ENCODE data around the gene FOXN1. TPM values are rescaled to one million over a fixed set of nuclear protein-coding genes. Genes with fewer than 3 reads are reported as not detected.
"Not testable (repeated sequence)": the region's sequence is repeated elsewhere in the genome, so short reads cannot be mapped to it uniquely, and the experiment has no call there.

Gene FOXN1, protein sequence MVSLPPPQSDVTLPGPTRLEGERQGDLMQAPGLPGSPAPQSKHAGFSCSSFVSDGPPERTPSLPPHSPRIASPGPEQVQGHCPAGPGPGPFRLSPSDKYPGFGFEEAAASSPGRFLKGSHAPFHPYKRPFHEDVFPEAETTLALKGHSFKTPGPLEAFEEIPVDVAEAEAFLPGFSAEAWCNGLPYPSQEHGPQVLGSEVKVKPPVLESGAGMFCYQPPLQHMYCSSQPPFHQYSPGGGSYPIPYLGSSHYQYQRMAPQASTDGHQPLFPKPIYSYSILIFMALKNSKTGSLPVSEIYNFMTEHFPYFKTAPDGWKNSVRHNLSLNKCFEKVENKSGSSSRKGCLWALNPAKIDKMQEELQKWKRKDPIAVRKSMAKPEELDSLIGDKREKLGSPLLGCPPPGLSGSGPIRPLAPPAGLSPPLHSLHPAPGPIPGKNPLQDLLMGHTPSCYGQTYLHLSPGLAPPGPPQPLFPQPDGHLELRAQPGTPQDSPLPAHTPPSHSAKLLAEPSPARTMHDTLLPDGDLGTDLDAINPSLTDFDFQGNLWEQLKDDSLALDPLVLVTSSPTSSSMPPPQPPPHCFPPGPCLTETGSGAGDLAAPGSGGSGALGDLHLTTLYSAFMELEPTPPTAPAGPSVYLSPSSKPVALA
- under 1 TPM in 2 of 6 donors, not detected in 4; 0.09 to 0.19 TPM for total RNA-seq
- under 1 TPM in 1 of 2 donors, not detected in 1; 0.02 TPM for polyA plus RNA-seq

DNA sequence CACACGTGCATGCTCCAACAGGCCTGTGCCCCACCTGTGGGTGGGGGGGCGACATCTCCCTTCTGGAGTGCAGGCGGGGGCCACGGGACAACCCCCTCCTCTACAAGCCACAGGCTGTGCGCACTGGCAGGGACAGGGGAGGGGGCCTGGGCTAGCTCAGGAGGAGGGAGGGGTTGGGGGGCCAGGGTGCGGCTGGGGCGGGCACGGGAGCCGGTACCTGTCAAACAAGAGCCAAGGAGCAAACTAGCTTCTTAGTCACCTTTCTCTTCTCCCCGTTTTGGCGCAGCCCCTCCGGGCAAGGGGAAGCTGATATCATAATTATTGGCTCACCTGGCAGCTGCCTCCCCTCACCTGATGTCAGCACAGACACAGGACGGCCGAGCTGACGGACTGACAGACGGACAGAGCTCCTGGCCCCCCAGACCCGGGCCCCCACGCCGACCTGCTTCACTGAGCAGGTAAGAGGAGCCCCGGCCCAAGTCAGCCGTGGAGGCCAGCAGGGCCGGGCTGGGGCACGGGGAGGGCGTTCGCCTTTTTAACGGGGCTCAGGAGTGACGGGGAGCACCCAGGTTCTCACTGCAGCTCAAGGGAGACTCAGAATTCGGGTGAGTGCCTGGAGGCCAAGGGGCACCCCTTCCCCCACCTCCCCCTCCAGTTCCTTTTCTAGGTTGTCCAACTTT, at the start of gene FOXN1:
TSS of gene FOXN1 (plus strand) at position 363 of the 680 bp plus-strand sequence. CDS start 17,622 bp downstream, outside the sequence.
- no peak within 1 kb of the TSS for H3K27ac ChIP-seq
- H3K4me1 ChIP-seq = no peaks in the 10 kb centered on the region
- ATAC-seq (no peak), FAIRE-seq (no peak), DNase-seq (no peak)
- TF ChIP-seq, protein P1, sequence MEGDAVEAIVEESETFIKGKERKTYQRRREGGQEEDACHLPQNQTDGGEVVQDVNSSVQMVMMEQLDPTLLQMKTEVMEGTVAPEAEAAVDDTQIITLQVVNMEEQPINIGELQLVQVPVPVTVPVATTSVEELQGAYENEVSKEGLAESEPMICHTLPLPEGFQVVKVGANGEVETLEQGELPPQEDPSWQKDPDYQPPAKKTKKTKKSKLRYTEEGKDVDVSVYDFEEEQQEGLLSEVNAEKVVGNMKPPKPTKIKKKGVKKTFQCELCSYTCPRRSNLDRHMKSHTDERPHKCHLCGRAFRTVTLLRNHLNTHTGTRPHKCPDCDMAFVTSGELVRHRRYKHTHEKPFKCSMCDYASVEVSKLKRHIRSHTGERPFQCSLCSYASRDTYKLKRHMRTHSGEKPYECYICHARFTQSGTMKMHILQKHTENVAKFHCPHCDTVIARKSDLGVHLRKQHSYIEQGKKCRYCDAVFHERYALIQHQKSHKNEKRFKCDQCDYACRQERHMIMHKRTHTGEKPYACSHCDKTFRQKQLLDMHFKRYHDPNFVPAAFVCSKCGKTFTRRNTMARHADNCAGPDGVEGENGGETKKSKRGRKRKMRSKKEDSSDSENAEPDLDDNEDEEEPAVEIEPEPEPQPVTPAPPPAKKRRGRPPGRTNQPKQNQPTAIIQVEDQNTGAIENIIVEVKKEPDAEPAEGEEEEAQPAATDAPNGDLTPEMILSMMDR (IDR thresholded peaks at IDR 0.05) = no peak
- no peaks in the 10 kb centered on the region for H3K9me3 ChIP-seq
- 79 to 86% methylated on average over 28 of the region's 28 CpGs for WGBS, 2 donors
- no peak within 1 kb of the TSS for H3K4me3 ChIP-seq
- no peaks in the 10 kb centered on the region for H3K27me3 ChIP-seq
- intact Hi-C loops (cut with DNase I) = no loop called here
- H3K36me3 ChIP-seq = no peaks in the 10 kb centered on the region

DNA sequence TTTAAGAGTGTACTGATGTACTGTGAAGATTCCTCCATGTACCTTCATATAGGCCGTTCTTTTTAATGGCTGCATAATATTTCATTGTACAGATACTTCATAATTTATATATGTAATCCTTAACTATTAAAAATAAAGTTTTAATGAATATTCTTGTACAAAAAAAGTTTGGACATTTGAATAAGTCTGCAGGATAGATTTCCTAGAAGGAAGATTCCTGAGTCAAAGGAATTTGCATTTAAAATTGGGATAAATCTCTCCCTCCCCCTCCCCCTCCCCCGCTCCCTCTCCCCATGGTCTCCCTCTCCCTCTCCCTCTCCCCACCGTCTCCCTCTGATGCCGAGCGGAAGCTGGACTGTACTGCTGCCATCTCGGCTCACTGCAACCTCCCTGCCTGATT, 48.3 kb upstream of the FOXN1 start:
- H3K4me3 ChIP-seq = no peak overlapping the region
- intact Hi-C loops (cut with DNase I) = no loop called here
- FAIRE-seq = no peak

DNA sequence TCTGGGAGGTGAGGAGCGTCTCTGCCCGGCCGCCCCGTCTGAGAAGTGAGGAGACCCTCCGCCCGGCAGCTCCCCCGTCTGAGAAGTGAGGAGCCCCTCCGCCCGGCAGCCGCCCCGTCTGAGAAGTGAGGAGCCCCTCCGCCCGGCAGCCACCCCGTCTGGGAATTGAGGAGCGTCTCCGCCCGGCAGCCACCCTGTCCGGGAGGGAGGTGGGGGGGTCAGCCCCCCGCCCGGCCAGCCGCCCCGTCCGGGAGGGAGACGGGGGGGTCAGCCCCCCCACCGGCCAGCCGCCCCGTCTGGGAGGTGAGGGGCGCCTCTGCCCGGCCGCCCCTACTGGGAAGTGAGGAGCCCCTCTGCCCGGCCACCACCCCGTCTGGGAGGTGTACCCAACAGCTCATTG, 47.3 kb upstream of the FOXN1 start:
- intact Hi-C loops (cut with DNase I); H3K27ac ChIP-seq; ATAC-seq; H3K4me1 ChIP-seq; H3K27me3 ChIP-seq; H3K4me3 ChIP-seq; DNase-seq; H3K9me3 ChIP-seq; H3K36me3 ChIP-seq; FAIRE-seq: not testable (repeated sequence)
- WGBS, 2 donors = 93 to 97% methylated on average over 24 to 32 of the region's 32 CpGs

More for the DNA sequence above, 48.3 kb upstream of the FOXN1 start:
- no peak for ATAC-seq
- Histone ChIP-seq H3K27me3 (no peaks in the 10 kb centered on the region), H3K4me1 (no peaks in the 10 kb centered on the region), H3K36me3 (no peaks in the 10 kb centered on the region), H3K9me3 (no peaks in the 10 kb centered on the region), H3K27ac (no peak overlapping the region)
- DNase-seq = no peak
- TF ChIP-seq, protein P1 (IDR thresholded peaks at IDR 0.05) = no peak
- WGBS, 2 donors = 87 to 88% methylated on average over 4 to 6 of the region's 6 CpGs

DNA sequence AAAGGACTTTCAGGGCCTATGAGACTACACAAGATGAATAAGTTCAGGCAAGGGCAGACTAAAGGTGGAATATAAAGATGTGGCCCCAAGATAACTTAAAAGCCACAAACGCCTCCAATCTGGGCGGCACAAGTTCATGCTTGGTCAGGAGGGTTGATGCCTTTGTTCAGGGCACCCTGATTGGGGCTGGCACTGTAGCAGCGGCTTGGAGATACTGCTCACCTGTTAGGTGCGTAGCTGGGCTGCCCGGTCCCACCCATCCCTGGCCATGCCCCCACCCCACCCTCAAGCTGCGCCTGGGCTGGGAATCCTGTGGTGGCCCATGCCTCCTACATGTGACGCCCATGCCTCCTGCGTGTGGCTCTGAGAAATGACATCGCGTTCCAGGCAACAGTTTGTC, 45.2 kb upstream of the FOXN1 start:
- 91 to 93% methylated on average over 10 of the region's 10 CpGs for WGBS, 2 donors
- ATAC-seq = no peak
- Histone ChIP-seq H3K36me3 (no peaks in the 10 kb centered on the region), H3K27me3 (no peaks in the 10 kb centered on the region), H3K27ac (no peak overlapping the region), H3K4me1 (no peaks in the 10 kb centered on the region), H3K9me3 (no peaks in the 10 kb centered on the region), H3K4me3 (no peak overlapping the region)
- TF ChIP-seq, protein P1 (IDR thresholded peaks at IDR 0.05) = no peak
- intact Hi-C loops (cut with DNase I) = no loop called here
- no peak for FAIRE-seq
- no peak for DNase-seq

DNA sequence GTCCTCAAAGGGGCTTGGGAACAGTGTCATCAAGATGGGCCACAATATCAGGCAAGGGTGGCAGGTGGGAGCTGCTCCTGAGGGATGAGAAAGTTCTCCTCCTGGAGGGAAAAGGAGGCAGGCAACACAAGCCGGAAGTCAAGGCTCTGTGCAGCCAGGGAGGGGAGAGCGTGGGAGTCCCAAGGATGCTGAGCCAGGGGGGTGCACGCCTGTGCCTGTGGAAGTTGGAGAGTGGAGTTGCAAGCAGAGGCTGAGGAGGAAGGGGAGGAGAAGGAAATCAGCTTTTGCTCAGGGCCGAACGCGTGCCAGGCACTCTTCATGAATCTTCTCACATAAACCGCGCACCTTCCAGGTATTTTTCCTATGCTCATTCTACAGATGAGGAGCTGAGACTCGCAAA, 40.1 kb upstream of the FOXN1 start:
- Histone ChIP-seq H3K36me3 (no peaks in the 10 kb centered on the region), H3K27ac (no peak overlapping the region)
- WGBS, 2 donors = 56 to 57% methylated on average over 9 of the region's 9 CpGs

More for the DNA sequence above, 40.1 kb upstream of the FOXN1 start:
- Histone ChIP-seq H3K4me3 (no peak overlapping the region), H3K9me3 (no peaks in the 10 kb centered on the region), H3K27me3 (no peaks in the 10 kb centered on the region), H3K4me1 (no peaks in the 10 kb centered on the region)
- TF ChIP-seq, protein P1 (IDR thresholded peaks at IDR 0.05) = no peak
- FAIRE-seq (no peak), DNase-seq (peak in 1 of 6 donors; percentile 25), ATAC-seq (no peak)
- intact Hi-C loops (cut with DNase I) = no loop called here

Data from pancreas (tissue), 10 donors.